ENCODE measurements around the gene LKAAEAR1.

Gene LKAAEAR1

GRCh38 chr20:64072498-64073063 lies 11.6 kb downstream of the LKAAEAR1 start:
- Histone ChIP-seq H3K9ac (ENCODE audit: low read depth in 1 of 2, low read length in 2 of 2) (no peak overlapping the region), H3K4me3 (ENCODE audit: low read length in 2 of 2) (no peak overlapping the region), H3K27me3 (ENCODE audit: control insufficient read depth in 2 of 2, insufficient read depth in 2 of 2, low read length in 2 of 2) (no peaks in the 10 kb centered on the region), H3K4me1 (ENCODE audit: control insufficient read depth in 2 of 2, insufficient read depth in 2 of 2, low read length in 2 of 2) (peaks cover 0 to 3% of the 10 kb centered on the region in 2 donors), H3K9me3 (ENCODE audit: control insufficient read depth in 2 of 2, low read length in 2 of 2) (no peaks in the 10 kb centered on the region), H3K36me3 (ENCODE audit: control insufficient read depth in 2 of 2, insufficient read depth in 2 of 2, low read length in 2 of 2) (peaks cover 5 to 6% of the 10 kb centered on the region in 2 donors), H3K27ac (ENCODE audit: low read depth in 2 of 2, low read length in 2 of 2) (no peak overlapping the region)

- Histone ChIP-seq H3K36me3 (ENCODE audit: control insufficient read depth in 2 of 2, insufficient read depth in 2 of 2, low read length in 2 of 2) (peaks cover 5 to 6% of the 10 kb centered on the region in 2 donors), H3K9me3 (ENCODE audit: control insufficient read depth in 2 of 2, low read length in 2 of 2) (no peaks in the 10 kb centered on the region), H3K27me3 (ENCODE audit: control insufficient read depth in 2 of 2, insufficient read depth in 2 of 2, low read length in 2 of 2) (no peaks in the 10 kb centered on the region), H3K4me1 (ENCODE audit: control insufficient read depth in 2 of 2, insufficient read depth in 2 of 2, low read length in 2 of 2) (peaks cover 0 to 1% of the 10 kb centered on the region in 2 donors), H3K27ac (ENCODE audit: low read depth in 2 of 2, low read length in 2 of 2) (no peak overlapping the region), H3K4me3 (ENCODE audit: low read length in 2 of 2) (no peak overlapping the region), H3K9ac (ENCODE audit: low read depth in 1 of 2, low read length in 2 of 2) (no peak overlapping the region)
These were observed 12.6 kb downstream of the LKAAEAR1 start for GRCh38 chr20:64071341-64072332.

GRCh38 chr20:64070244-64070993 lies 13.8 kb downstream of the LKAAEAR1 start:
- Histone ChIP-seq H3K9ac (ENCODE audit: low read depth in 1 of 2, low read length in 2 of 2) (no peak overlapping the region), H3K9me3 (ENCODE audit: control insufficient read depth in 2 of 2, low read length in 2 of 2) (no peaks in the 10 kb centered on the region), H3K27me3 (ENCODE audit: control insufficient read depth in 2 of 2, insufficient read depth in 2 of 2, low read length in 2 of 2) (no peaks in the 10 kb centered on the region), H3K27ac (ENCODE audit: low read depth in 2 of 2, low read length in 2 of 2) (no peak overlapping the region), H3K36me3 (ENCODE audit: control insufficient read depth in 2 of 2, insufficient read depth in 2 of 2, low read length in 2 of 2) (peaks cover 5 to 6% of the 10 kb centered on the region in 2 donors), H3K4me1 (ENCODE audit: control insufficient read depth in 2 of 2, insufficient read depth in 2 of 2, low read length in 2 of 2) (peaks cover 3 to 11% of the 10 kb centered on the region in 2 donors), H3K4me3 (ENCODE audit: low read length in 2 of 2) (no peak overlapping the region)

- Histone ChIP-seq H3K9me3 (ENCODE audit: control insufficient read depth in 2 of 2, low read length in 2 of 2) (no peaks in the 10 kb centered on the region), H3K27me3 (ENCODE audit: control insufficient read depth in 2 of 2, insufficient read depth in 2 of 2, low read length in 2 of 2) (no peaks in the 10 kb centered on the region), H3K36me3 (ENCODE audit: control insufficient read depth in 2 of 2, insufficient read depth in 2 of 2, low read length in 2 of 2) (peaks cover 5 to 6% of the 10 kb centered on the region in 2 donors), H3K27ac (ENCODE audit: low read depth in 2 of 2, low read length in 2 of 2) (no peak overlapping the region), H3K4me3 (ENCODE audit: low read length in 2 of 2) (no peak overlapping the region), H3K9ac (ENCODE audit: low read depth in 1 of 2, low read length in 2 of 2) (no peak overlapping the region), H3K4me1 (ENCODE audit: control insufficient read depth in 2 of 2, insufficient read depth in 2 of 2, low read length in 2 of 2) (peaks cover 3 to 13% of the 10 kb centered on the region in 2 donors)
These were observed 14.5 kb downstream of the LKAAEAR1 start for GRCh38 chr20:64069614-64070243.

- no peak overlapping the region for H3K4me3 ChIP-seq (ENCODE audit: low read length in 2 of 2)
- H3K9ac ChIP-seq (ENCODE audit: low read depth in 1 of 2, low read length in 2 of 2), result no peak overlapping the region
- H3K27ac ChIP-seq (ENCODE audit: low read depth in 2 of 2, low read length in 2 of 2), result no peak overlapping the region
- no peaks in the 10 kb centered on the region for H3K9me3 ChIP-seq (ENCODE audit: control insufficient read depth in 2 of 2, low read length in 2 of 2)
- H3K27me3 ChIP-seq (ENCODE audit: control insufficient read depth in 2 of 2, insufficient read depth in 2 of 2, low read length in 2 of 2), result no peaks in the 10 kb centered on the region
- H3K36me3 ChIP-seq (ENCODE audit: control insufficient read depth in 2 of 2, insufficient read depth in 2 of 2, low read length in 2 of 2), result peaks cover 5 to 6% of the 10 kb centered on the region in 2 donors
- peaks cover 3 to 13% of the 10 kb centered on the region in 2 donors for H3K4me1 ChIP-seq (ENCODE audit: control insufficient read depth in 2 of 2, insufficient read depth in 2 of 2, low read length in 2 of 2)
These were observed 15.0 kb downstream of the LKAAEAR1 start for GRCh38 chr20:64069209-64069613.

GRCh38 chr20:64068386-64069208 lies 15.6 kb downstream of the LKAAEAR1 start:
- Histone ChIP-seq H3K27ac (ENCODE audit: low read depth in 2 of 2, low read length in 2 of 2) (no peak overlapping the region), H3K27me3 (ENCODE audit: control insufficient read depth in 2 of 2, insufficient read depth in 2 of 2, low read length in 2 of 2) (no peaks in the 10 kb centered on the region), H3K36me3 (ENCODE audit: control insufficient read depth in 2 of 2, insufficient read depth in 2 of 2, low read length in 2 of 2) (peaks cover under 1% of the 10 kb centered on the region in 2 donors), H3K9me3 (ENCODE audit: control insufficient read depth in 2 of 2, low read length in 2 of 2) (no peaks in the 10 kb centered on the region), H3K4me3 (ENCODE audit: low read length in 2 of 2) (no peak overlapping the region), H3K9ac (ENCODE audit: low read depth in 1 of 2, low read length in 2 of 2) (no peak overlapping the region), H3K4me1 (ENCODE audit: control insufficient read depth in 2 of 2, insufficient read depth in 2 of 2, low read length in 2 of 2) (peaks cover 3 to 13% of the 10 kb centered on the region in 2 donors)

- Histone ChIP-seq H3K9me3 (ENCODE audit: control insufficient read depth in 2 of 2, low read length in 2 of 2) (no peaks in the 10 kb centered on the region), H3K9ac (ENCODE audit: low read depth in 1 of 2, low read length in 2 of 2) (no peak overlapping the region), H3K4me1 (ENCODE audit: control insufficient read depth in 2 of 2, insufficient read depth in 2 of 2, low read length in 2 of 2) (peaks cover 9 to 13% of the 10 kb centered on the region in 2 donors), H3K27me3 (ENCODE audit: control insufficient read depth in 2 of 2, insufficient read depth in 2 of 2, low read length in 2 of 2) (no peaks in the 10 kb centered on the region), H3K4me3 (ENCODE audit: low read length in 2 of 2) (no peak overlapping the region), H3K27ac (ENCODE audit: low read depth in 2 of 2, low read length in 2 of 2) (no peak overlapping the region), H3K36me3 (ENCODE audit: control insufficient read depth in 2 of 2, insufficient read depth in 2 of 2, low read length in 2 of 2) (no peaks in the 10 kb centered on the region)
These were observed 16.4 kb downstream of the LKAAEAR1 start for GRCh38 chr20:64067733-64068307.

GRCh38 chr20:64067005-64067632 lies 17.1 kb downstream of the LKAAEAR1 start:
- Histone ChIP-seq H3K4me3 (ENCODE audit: low read length in 2 of 2) (no peak overlapping the region), H3K9me3 (ENCODE audit: control insufficient read depth in 2 of 2, low read length in 2 of 2) (no peaks in the 10 kb centered on the region), H3K27ac (ENCODE audit: low read depth in 2 of 2, low read length in 2 of 2) (no peak overlapping the region), H3K4me1 (ENCODE audit: control insufficient read depth in 2 of 2, insufficient read depth in 2 of 2, low read length in 2 of 2) (peaks cover 14 to 17% of the 10 kb centered on the region in 2 donors), H3K27me3 (ENCODE audit: control insufficient read depth in 2 of 2, insufficient read depth in 2 of 2, low read length in 2 of 2) (no peaks in the 10 kb centered on the region), H3K9ac (ENCODE audit: low read depth in 1 of 2, low read length in 2 of 2) (no peak overlapping the region), H3K36me3 (ENCODE audit: control insufficient read depth in 2 of 2, insufficient read depth in 2 of 2, low read length in 2 of 2) (no peaks in the 10 kb centered on the region)

All from mucosa of rectum (tissue), 2 donors.